ENCODE measurements around the gene GPR18. TPM values are rescaled to one million over a fixed set of nuclear protein-coding genes. Genes with fewer than 3 reads are reported as not detected.

The GPR18 gene
- total and polyA plus RNA-seq, 2 of the 13 experiments (the other 11 are each of a cell fraction or from before 2014, with no cell fraction given), result not detected

GRCh38 chr13:99227909-99228688 lies 30.1 kb downstream of the GPR18 start:
- H3K36me3 ChIP-seq (replicated peaks in 1 of 2; ENCODE audit: control insufficient read depth in 1 of 2, insufficient read depth in 2 of 2, low read length in 2 of 2), result peaks cover 0 to 4% of the 10 kb centered on the region in 2 experiments; a peak in 1 of 5 replicates
- CTCF ChIA-PET (ENCODE audit: low intra/inter-chr PET ratio, low total read pairs), result no interaction called here
- no peak overlapping the region for H3K9ac ChIP-seq (ENCODE audit: insufficient read depth, low read depth, low read length)
- ATAC-seq (no peak), FAIRE-seq (no peak), DNase-seq (ENCODE audit: low spot score) (no peak)
- in situ Hi-C loops (cut with HindIII; ENCODE audit: extremely low pct_ligation_motif_present, low pct_unique_long_range_greater_than_20kb) (no loop called here), intact Hi-C loops (cut with micrococcal nuclease; ENCODE audit: unreplicated experiment) (no loop called here)
- no peak overlapping the region for H3K4me2 ChIP-seq (ENCODE audit: low read depth, low read length)
- H3K9me3 ChIP-seq (ENCODE audit: low read length), result no peaks in the 10 kb centered on the region
- H3K79me2 ChIP-seq (ENCODE audit: insufficient read depth, low read length), result peaks cover 78% of the 10 kb centered on the region
- POLR2A ChIA-PET, result no interaction called here
- H2AFZ ChIP-seq (ENCODE audit: low read length), result no peak overlapping the region
- TF ChIP-seq HNRNPH1 (optimal IDR thresholded peaks at IDR 0.05; ENCODE audit: low read depth, low read length) (no peak), BATF2 (CRISPR knock-in tag; IDR thresholded peaks at IDR 0.05) (no peak), HNRNPK (IDR thresholded peaks at IDR 0.05; ENCODE audit: low read depth, low read length, poor library complexity, severe bottlenecking) (no peak), ZBTB25 (CRISPR knock-in tag; IDR thresholded peaks at IDR 0.05) (no peak), ASH2L (IDR thresholded peaks at IDR 0.05; ENCODE audit: insufficient read length, low read depth, low read length) (no peak), HMG20B (CRISPR knock-in tag; conservative IDR thresholded peaks at IDR 0.05) (no peak), MAFG (CRISPR knock-in tag; IDR thresholded peaks at IDR 0.05) (no peak), TFAP4 (IDR thresholded peaks at IDR 0.05; ENCODE audit: borderline replicate concordance, low read depth) (no peak), KAT2B (IDR thresholded peaks at IDR 0.05; ENCODE audit: borderline replicate concordance, low read depth, low read length) (no peak)
- TF ChIP-seq, protein P1, sequence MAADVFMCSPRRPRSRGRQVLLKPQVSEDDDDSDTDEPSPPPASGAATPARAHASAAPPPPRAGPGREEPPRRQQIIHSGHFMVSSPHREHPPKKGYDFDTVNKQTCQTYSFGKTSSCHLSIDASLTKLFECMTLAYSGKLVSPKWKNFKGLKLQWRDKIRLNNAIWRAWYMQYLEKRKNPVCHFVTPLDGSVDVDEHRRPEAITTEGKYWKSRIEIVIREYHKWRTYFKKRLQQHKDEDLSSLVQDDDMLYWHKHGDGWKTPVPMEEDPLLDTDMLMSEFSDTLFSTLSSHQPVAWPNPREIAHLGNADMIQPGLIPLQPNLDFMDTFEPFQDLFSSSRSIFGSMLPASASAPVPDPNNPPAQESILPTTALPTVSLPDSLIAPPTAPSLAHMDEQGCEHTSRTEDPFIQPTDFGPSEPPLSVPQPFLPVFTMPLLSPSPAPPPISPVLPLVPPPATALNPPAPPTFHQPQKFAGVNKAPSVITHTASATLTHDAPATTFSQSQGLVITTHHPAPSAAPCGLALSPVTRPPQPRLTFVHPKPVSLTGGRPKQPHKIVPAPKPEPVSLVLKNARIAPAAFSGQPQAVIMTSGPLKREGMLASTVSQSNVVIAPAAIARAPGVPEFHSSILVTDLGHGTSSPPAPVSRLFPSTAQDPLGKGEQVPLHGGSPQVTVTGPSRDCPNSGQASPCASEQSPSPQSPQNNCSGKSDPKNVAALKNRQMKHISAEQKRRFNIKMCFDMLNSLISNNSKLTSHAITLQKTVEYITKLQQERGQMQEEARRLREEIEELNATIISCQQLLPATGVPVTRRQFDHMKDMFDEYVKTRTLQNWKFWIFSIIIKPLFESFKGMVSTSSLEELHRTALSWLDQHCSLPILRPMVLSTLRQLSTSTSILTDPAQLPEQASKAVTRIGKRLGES (CRISPR knock-in tag; IDR thresholded peaks at IDR 0.05; ENCODE audit: borderline replicate concordance), result no peak
- H4K20me1 ChIP-seq (ENCODE audit: insufficient read depth, low read length), result peaks cover 14% of the 10 kb centered on the region
- H3K4me1 ChIP-seq (ENCODE audit: insufficient read depth, low read length), result peaks cover 18% of the 10 kb centered on the region
- BruUV-seq (replicated peaks), result no TSS peak
- no peaks in the 10 kb centered on the region for H3K27me3 ChIP-seq (ENCODE audit: control insufficient read depth in 1 of 2, insufficient read depth in 2 of 2, low read length in 2 of 2)
- H3K27ac ChIP-seq (ENCODE audit: extremely low read length, insufficient read depth, low read length), result no peak overlapping the region
- no peak overlapping the region for H3K4me3 ChIP-seq (replicated peaks in 1 of 3; ENCODE audit: insufficient read depth in 1 of 3, low read depth in 2 of 3, low read length in 3 of 3)
- 97% methylated on average over 14 of the region's 15 CpGs for WGBS (ENCODE audit: low lambda C conversion rate)
